Stomach (tissue), 9 donors: ENCODE results near the gene TENM4. TPM values are rescaled to one million over a fixed set of nuclear protein-coding genes. Genes with fewer than 3 reads are reported as not detected.
A peak's percentile ranks its signal among the peaks of the same experiment; 100 is the strongest.

Experiments used
- DNase-seq, 2 donors: peaks; one replicate each; pipeline versions ENCODE4 v3.0.0 to v3.0.0-alpha.2; 2013 to 2019
- H3K27ac ChIP-seq, 5 donors: fragments of 200-600 bp in 4 of 5; sonication (generic) in 4 of 5; one replicate each; pipeline ENCODE4 v1.5.1; 2013 to 2019; ENCODE audit warnings: mild to moderate bottlenecking in 1 of 5, moderate library complexity in 1 of 5
- H3K27me3 ChIP-seq, 3 donors: fragments of 200-600 bp; sonication (generic); one replicate each; pipeline ENCODE4 v1.5.1; 2017 to 2019; ENCODE audit warnings: mixed run types in 1 of 3
- H3K36me3 ChIP-seq, 4 donors: fragments of 200-600 bp; sonication (generic); 1 replicate in 3 of 4; 2 replicates in 1 of 4; pipeline ENCODE4 v1.5.1; 2016 to 2019
- H3K4me1 ChIP-seq, 4 donors: fragments of 200-600 bp; sonication (generic); one replicate each; pipeline ENCODE4 v1.5.1; 2016 to 2019
- H3K4me3 ChIP-seq, 4 donors: fragments of 200-600 bp; sonication (generic) in 3 of 4; one replicate each; pipeline ENCODE4 v1.5.1; 2016 to 2019; ENCODE audit warnings: mild to moderate bottlenecking in 1 of 4
- H3K9me3 ChIP-seq, 4 donors: fragments of 200-600 bp; sonication (generic); one replicate each; pipeline ENCODE4 v1.5.1; 2016 to 2019
- CTCF ChIP-seq, 7 experiments: fragments of 450-650 bp in 4 of 7; fragments of 200-600 bp in 3 of 7; sonication (generic) in 3 of 7; IDR thresholded peaks; one replicate each; pipeline ENCODE4 v1.5.1; 2016 to 2019; ENCODE audit warnings: antibody characterized with exemption in 7 of 7, control low read depth in 2 of 7, mild to moderate bottlenecking in 1 of 7
- EP300 ChIP-seq: sonication (generic); formaldehyde crosslinking; IDR thresholded peaks from one replicate; pipeline ENCODE4 v1.6.1; 2017; ENCODE audit warnings: antibody characterized with exemption
- POLR2A ChIP-seq, 4 donors: fragments of 450-650 bp; IDR thresholded peaks; one replicate each; pipeline ENCODE4 v1.6.1; 2016; ENCODE audit warnings: antibody characterized with exemption in 4 of 4, control low read depth in 2 of 4, mild to moderate bottlenecking in 1 of 4, moderate library complexity in 1 of 4
- POLR2AphosphoS5 ChIP-seq, 3 donors: sonication (generic); formaldehyde crosslinking; IDR thresholded peaks; one replicate each; pipeline ENCODE4 v1.6.1; 2016; ENCODE audit warnings: antibody characterized with exemption in 3 of 3
- WGBS, 5 donors: extraction: QIAGEN DNeasy Blood & Tissue Kit in 3 of 5; methylation state at CpG; one replicate each; pipeline versions ENCODE4 v1.1.5 to v1.1.7; 2013 to 2018; 5-methylcytosine and 5-hydroxymethylcytosine counted together
- intact Hi-C: fragments of 100-400 bp; cut with DNase I; formaldehyde crosslinking; loops from one replicate; pipeline ENCODE4 v1.15.1; 2023; ENCODE audit warnings: low total_unique reads
- polyA plus RNA-seq, 3 donors: library from polyadenylated mRNA; stranded (reverse); fragments of 200-250 nt; gene quantifications; one replicate each; pipeline ENCODE4 v1.2.3, GENCODE V29; 2013
- total RNA-seq, 5 donors: library from RNA; depleted of rRNA; stranded (reverse); fragments of >200 nt; gene quantifications; one replicate each; pipeline versions ENCODE4 v1.1.0 to v1.2.3, GENCODE V29; 2014 to 2016
- donor health status: healthy with polysubstance abuse.
- donor health status: Bipolar disorder and iron deficiency.
- donor health status: healthy.

TENM4 gene
- total and polyA plus RNA-seq, 8 donors = 0.06 to 13.2 (median 0.87) TPM; not detected in 1

DNA sequence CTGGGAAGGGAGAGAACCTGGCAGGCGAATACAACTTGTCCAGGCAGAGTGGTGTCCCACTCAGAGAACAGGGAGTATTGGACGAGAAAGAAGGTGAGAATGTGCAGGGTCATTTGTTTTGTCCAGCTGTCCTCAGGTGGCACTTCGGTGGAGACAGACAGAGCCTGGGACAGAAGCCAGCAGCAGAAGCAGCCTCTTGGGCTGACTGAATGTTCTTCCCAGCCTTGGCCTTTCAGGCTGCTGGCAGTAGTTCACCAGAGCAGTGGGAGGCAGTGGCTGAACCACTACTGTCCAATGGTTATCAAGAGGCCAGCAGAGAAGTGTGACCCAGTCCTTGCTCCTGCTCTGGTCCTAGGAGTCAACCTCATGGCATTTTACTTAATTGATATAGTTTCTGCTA lies 535.1 kb downstream of the TENM4 start:
- Histone ChIP-seq H3K27me3 (peaks cover 0 to 7% (median 0%) of the 10 kb centered on the region in 3 donors), H3K4me1 (no peaks in the 10 kb centered on the region), H3K36me3 (no peaks in the 10 kb centered on the region), H3K27ac (no peak overlapping the region), H3K4me3 (no peak overlapping the region), H3K9me3 (no peaks in the 10 kb centered on the region)
- no peak for DNase-seq
- 60 to 87% (median 73%) methylated on average over 3 of the region's 3 CpGs for WGBS, 5 donors
- TF ChIP-seq POLR2AphosphoS5 (IDR thresholded peaks at IDR 0.05) = no peak
- no peak for TF ChIP-seq EP300
- no peak for TF ChIP-seq CTCF (IDR thresholded peaks at IDR 0.05)
- no peak for TF ChIP-seq POLR2A (IDR thresholded peaks at IDR 0.05)
- intact Hi-C loops = no loop called here

DNA sequence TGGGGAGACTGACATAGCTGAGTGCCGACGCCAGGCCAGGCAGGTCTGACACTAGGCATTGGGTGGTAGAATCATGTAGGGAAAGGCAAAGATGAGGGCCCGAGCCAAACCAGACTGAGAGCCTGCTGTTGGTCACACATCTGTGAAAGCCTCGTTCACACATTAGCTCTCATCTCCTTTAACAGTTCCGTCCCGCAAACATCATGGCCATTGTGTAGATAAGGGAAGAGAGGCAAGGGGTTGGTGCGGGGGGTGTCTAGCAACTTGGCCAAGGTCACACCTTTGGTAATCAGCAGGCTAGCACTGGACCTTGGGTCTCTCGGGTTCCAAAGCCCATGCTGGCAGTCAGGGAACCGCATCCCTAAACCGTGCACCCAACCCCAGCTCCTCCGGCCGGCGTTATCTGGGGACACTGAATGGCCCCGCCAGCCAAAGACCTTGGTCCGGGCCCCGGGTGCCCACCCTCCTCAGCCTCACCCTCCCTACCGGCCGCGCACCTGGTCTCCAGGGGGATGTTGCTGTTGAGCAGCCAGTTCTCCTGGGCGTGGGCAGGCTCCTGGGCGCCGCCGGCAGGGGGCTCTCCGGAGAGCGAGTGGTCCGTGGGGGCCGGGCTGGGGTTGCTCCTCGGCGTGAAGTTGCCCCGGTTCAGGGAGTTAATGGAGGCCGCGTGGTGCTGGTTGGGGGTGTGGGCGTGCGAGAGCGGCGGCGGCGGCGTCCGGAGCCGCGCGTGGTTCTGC lies 537.9 kb downstream of the TENM4 start:
- no peaks in the 10 kb centered on the region for H3K9me3 ChIP-seq
- H3K36me3 ChIP-seq = no peaks in the 10 kb centered on the region
- no peak overlapping the region for H3K4me3 ChIP-seq
- intact Hi-C loops = no loop called here
- H3K27ac ChIP-seq = no peak overlapping the region
- DNase-seq = peak in 1 of 2 donors; percentile 45
- TF ChIP-seq CTCF (IDR thresholded peaks at IDR 0.05) = no peak
- no peak for TF ChIP-seq POLR2AphosphoS5 (IDR thresholded peaks at IDR 0.05)
- TF ChIP-seq EP300 = no peak
- TF ChIP-seq POLR2A (IDR thresholded peaks at IDR 0.05) = no peak
- peaks cover 0 to 7% (median 0%) of the 10 kb centered on the region in 3 donors for H3K27me3 ChIP-seq
- H3K4me1 ChIP-seq = no peaks in the 10 kb centered on the region
- 70 to 83% (median 74%) methylated on average over 35 to 43 of the region's 43 CpGs for WGBS, 5 donors

- WGBS, 5 donors = 81 to 88% (median 85%) methylated on average over 5 of the region's 5 CpGs
- no peak overlapping the region for H3K4me3 ChIP-seq
- no peaks in the 10 kb centered on the region for H3K4me1 ChIP-seq
- peaks cover 0 to 7% (median 0%) of the 10 kb centered on the region in 3 donors for H3K27me3 ChIP-seq
- intact Hi-C loops = no loop called here
- no peaks in the 10 kb centered on the region for H3K9me3 ChIP-seq
- DNase-seq = no peak
- no peak for TF ChIP-seq POLR2A (IDR thresholded peaks at IDR 0.05)
- no peak overlapping the region for H3K27ac ChIP-seq
- no peaks in the 10 kb centered on the region for H3K36me3 ChIP-seq
These were observed 539.0 kb downstream of the TENM4 start for GRCh38 chr11:78901831-78902230.

- TF ChIP-seq EP300 (no peak), POLR2A (IDR thresholded peaks at IDR 0.05) (no peak), CTCF (IDR thresholded peaks at IDR 0.05) (no peak)
- no peak overlapping the region for H3K4me3 ChIP-seq
- H3K4me1 ChIP-seq = no peaks in the 10 kb centered on the region
- no peaks in the 10 kb centered on the region for H3K36me3 ChIP-seq
- no peaks in the 10 kb centered on the region for H3K9me3 ChIP-seq
- intact Hi-C loops = no loop called here
- no peak for DNase-seq
- WGBS, 5 donors = 67 to 86% (median 74%) methylated on average over 1 of the region's 1 CpG
- H3K27me3 ChIP-seq = peaks cover 0 to 5% (median 0%) of the 10 kb centered on the region in 3 donors
- no peak overlapping the region for H3K27ac ChIP-seq
These were observed 542.5 kb downstream of the TENM4 start for GRCh38 chr11:78898266-78898775.

GRCh38 chr11:78893996-78894395 lies 546.8 kb downstream of the TENM4 start:
- TF ChIP-seq POLR2A (IDR thresholded peaks at IDR 0.05) = no peak
- WGBS, 5 donors = 77 to 95% (median 86%) methylated on average over 2 of the region's 2 CpGs
- Histone ChIP-seq H3K4me3 (no peak overlapping the region), H3K27ac (no peak overlapping the region), H3K4me1 (no peaks in the 10 kb centered on the region), H3K9me3 (no peaks in the 10 kb centered on the region), H3K36me3 (no peaks in the 10 kb centered on the region), H3K27me3 (no peaks in the 10 kb centered on the region)
- intact Hi-C loops = no loop called here
- DNase-seq = no peak
